ENCODE results near the gene RNASE8. TPM values are rescaled to one million over a fixed set of nuclear protein-coding genes. Genes with fewer than 3 reads are reported as not detected.

RNASE8 gene
- total RNA-seq, 1 donor from 2014 or later: not detected

DNA sequence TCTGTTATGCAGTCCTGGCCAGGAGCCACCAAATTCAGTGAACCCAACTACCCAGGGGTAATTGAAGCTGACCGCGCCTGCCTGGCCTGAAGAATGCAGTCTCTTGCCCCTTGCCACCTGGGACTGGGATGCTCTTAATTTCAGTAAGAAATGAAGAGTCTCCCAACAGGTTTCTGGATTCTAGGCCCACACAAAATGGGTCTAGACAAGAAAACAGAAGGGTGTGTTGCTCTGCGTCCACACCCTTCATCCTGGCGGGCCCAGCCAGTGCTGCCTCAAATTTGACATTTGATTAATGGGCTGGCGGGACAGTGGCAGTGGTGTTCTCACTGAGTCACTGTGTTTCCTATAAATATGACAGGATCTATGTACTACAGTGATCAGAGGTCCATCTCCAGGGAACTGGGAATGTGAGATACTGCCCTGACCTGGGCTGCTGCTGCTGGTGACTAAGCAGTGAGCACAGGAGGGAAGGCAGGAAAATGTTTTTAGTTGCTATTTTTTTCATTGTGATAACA, 49.7 kb downstream of the RNASE8 start:
- no peaks in the 10 kb centered on the region for H4K20me1 ChIP-seq (ENCODE audit: low read depth)
- TF ChIP-seq EZH2phosphoT487 (IDR thresholded peaks at IDR 0.05): no peak
- TF ChIP-seq, protein P1, sequence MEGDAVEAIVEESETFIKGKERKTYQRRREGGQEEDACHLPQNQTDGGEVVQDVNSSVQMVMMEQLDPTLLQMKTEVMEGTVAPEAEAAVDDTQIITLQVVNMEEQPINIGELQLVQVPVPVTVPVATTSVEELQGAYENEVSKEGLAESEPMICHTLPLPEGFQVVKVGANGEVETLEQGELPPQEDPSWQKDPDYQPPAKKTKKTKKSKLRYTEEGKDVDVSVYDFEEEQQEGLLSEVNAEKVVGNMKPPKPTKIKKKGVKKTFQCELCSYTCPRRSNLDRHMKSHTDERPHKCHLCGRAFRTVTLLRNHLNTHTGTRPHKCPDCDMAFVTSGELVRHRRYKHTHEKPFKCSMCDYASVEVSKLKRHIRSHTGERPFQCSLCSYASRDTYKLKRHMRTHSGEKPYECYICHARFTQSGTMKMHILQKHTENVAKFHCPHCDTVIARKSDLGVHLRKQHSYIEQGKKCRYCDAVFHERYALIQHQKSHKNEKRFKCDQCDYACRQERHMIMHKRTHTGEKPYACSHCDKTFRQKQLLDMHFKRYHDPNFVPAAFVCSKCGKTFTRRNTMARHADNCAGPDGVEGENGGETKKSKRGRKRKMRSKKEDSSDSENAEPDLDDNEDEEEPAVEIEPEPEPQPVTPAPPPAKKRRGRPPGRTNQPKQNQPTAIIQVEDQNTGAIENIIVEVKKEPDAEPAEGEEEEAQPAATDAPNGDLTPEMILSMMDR (IDR thresholded peaks at IDR 0.05): no peak
- TF ChIP-seq EZH2 (IDR thresholded peaks at IDR 0.05): no peak
- H2AFZ ChIP-seq (replicated peaks): no peak overlapping the region
- H3K9ac ChIP-seq: no peak overlapping the region
- no peaks in the 10 kb centered on the region for H3K36me3 ChIP-seq
- no peak for DNase-seq (ENCODE audit: low spot score)
- peaks cover 30% of the 10 kb centered on the region for H3F3A ChIP-seq (ENCODE audit: low read depth)
- Mint-ChIP-seq H3K27ac (no peak overlapping the region), H3K36me3 (no peaks in the 10 kb centered on the region), H3K9me3 (no peaks in the 10 kb centered on the region), H3K4me1 (peaks cover 48% of the 10 kb centered on the region), H3K4me3 (no peak overlapping the region), H3K27me3 (ENCODE audit: insufficient read depth, low read depth) (peaks cover 2% of the 10 kb centered on the region)
- no peak overlapping the region for H3K4me3 ChIP-seq
- H3K79me2 ChIP-seq (ENCODE audit: low read depth): peaks cover 9% of the 10 kb centered on the region
- no peak overlapping the region for H3K27ac ChIP-seq
- no peak overlapping the region for H3K4me2 ChIP-seq
- H3K27me3 ChIP-seq: no peaks in the 10 kb centered on the region
- peaks cover 24% of the 10 kb centered on the region for H3K4me1 ChIP-seq
- no peaks in the 10 kb centered on the region for H3K9me3 ChIP-seq (ENCODE audit: low read depth)

Small RNAs within 50 kb of the gene (microRNA-seq; reads per million reads assigned to microRNA genes)
- not detected for gene MIR6717

Other genes with a start within 250 kb of the RNASE8 start
- not detected in 2 replicates for gene RNASE3, start 166.4 kb upstream of the RNASE8 start, total RNA-seq (ENCODE audit: low replicate concordance)
- gene RNASE2, start 102.3 kb upstream of the RNASE8 start, total RNA-seq (ENCODE audit: low replicate concordance): not detected in 2 replicates
- 126 and 155 TPM in 2 replicates for gene METTL17, start 67.8 kb upstream of the RNASE8 start, total RNA-seq (ENCODE audit: low replicate concordance)
- not detected in 2 replicates for gene SLC39A2, start 58.5 kb upstream of the RNASE8 start, total RNA-seq (ENCODE audit: low replicate concordance)
- 1.3 and 2.0 TPM in 2 replicates for gene NDRG2, start 32.8 kb upstream of the RNASE8 start, total RNA-seq (ENCODE audit: low replicate concordance)
- not detected in 2 replicates for gene TPPP2, start 27.6 kb upstream of the RNASE8 start, total RNA-seq (ENCODE audit: low replicate concordance)
- 0.12 TPM in 1 of 2 replicates, not detected in the other for gene RNASE13, start 23.0 kb upstream of the RNASE8 start, total RNA-seq (ENCODE audit: low replicate concordance)
- not detected in 2 replicates for gene RNASE7, start 15.5 kb upstream of the RNASE8 start, total RNA-seq (ENCODE audit: low replicate concordance)
- 15.0 and 46.0 TPM in 2 replicates for gene ARHGEF40, start 12.5 kb downstream of the RNASE8 start, total RNA-seq (ENCODE audit: low replicate concordance)
- gene ZNF219, start 40.8 kb downstream of the RNASE8 start, total RNA-seq (ENCODE audit: low replicate concordance): 46.2 and 231 TPM in 2 replicates
- 0.22 and 1.3 TPM in 2 replicates for gene TMEM253, start 43.2 kb downstream of the RNASE8 start, total RNA-seq (ENCODE audit: low replicate concordance)
- gene OR5AU1, start 98.2 kb downstream of the RNASE8 start, total RNA-seq (ENCODE audit: low replicate concordance): under 0.01 TPM in 1 of 2 replicates, not detected in the other
- 1,681 and 1,872 TPM in 2 replicates for gene HNRNPC, start 211.6 kb downstream of the RNASE8 start, total RNA-seq (ENCODE audit: low replicate concordance)
- gene RPGRIP1, start 222.3 kb downstream of the RNASE8 start, total RNA-seq (ENCODE audit: low replicate concordance): 0.47 and 3.4 TPM in 2 replicates

Data from neural progenitor cell (in vitro differentiated cells).